Endothelial cell of umbilical vein (primary cell): ENCODE data around the gene EYS. TPM values are rescaled to one million over a fixed set of nuclear protein-coding genes. Genes with fewer than 3 reads are reported as not detected.
"Not testable (repeated sequence)": the region's sequence is repeated elsewhere in the genome, so short reads cannot be mapped to it uniquely, and the experiment has no call there.

Experiments
- BruUV-seq: library from RNA; stranded (reverse); fragments of 400-500 nt; replicated peaks from 2 replicates; lab custom pipeline; 2021; lab: Mats Ljungman, UMichigan
- CTCF ChIA-PET: fragments of 300-600, 350-600 bp; sonication (Branson Sonifier 250); formaldehyde crosslinking; loops from one replicate; lab custom pipeline; 2021; ENCODE audit warnings: antibody characterized with exemption, inconsistent platforms; lab: Charles Lee
- POLR2A ChIA-PET: fragments of 300-600, 350-600 bp; sonication (Branson Sonifier 250); formaldehyde crosslinking; loops from one replicate; lab custom pipeline; 2021; ENCODE audit warnings: antibody characterized with exemption, inconsistent platforms; lab: Charles Lee
- DNase-seq: peaks from one replicate; pipeline ENCODE4 v3.0.0-alpha.2; 2011; ENCODE audit warnings: low read depth, low spot score
- FAIRE-seq: peaks from 2 replicates; lab custom pipeline; 2011; peaks lifted over from hg19 to GRCh38; lab: Jason Lieb, UNC
- H2AFZ ChIP-seq: 2 replicates; pipeline ENCODE4 v1.6.0; 2012; ENCODE audit warnings: low read depth, low read length, control low read depth, inconsistent platforms
- H3K27ac ChIP-seq: 2 replicates; pipeline ENCODE4 v1.5.1; 2011; ENCODE audit warnings: low read depth, mild to moderate bottlenecking, control low read depth, low read length, moderate library complexity; ENCODE audit not compliant: insufficient read depth
- H3K27me3 ChIP-seq, 2 experiments: 2 replicates each; pipeline versions ENCODE4 v1.6.0 to v1.6.1; 2011; ENCODE audit warnings: low read length in 2 of 2, mixed read lengths in 1 of 2; ENCODE audit not compliant: control insufficient read depth in 2 of 2, insufficient read depth in 2 of 2
- H3K36me3 ChIP-seq, 2 experiments: 2 replicates in 1 of 2; 3 replicates in 1 of 2; pipeline ENCODE4 v1.5.1; 2011; ENCODE audit warnings: low read length in 2 of 2, mild to moderate bottlenecking in 1 of 2, moderate library complexity in 1 of 2; ENCODE audit not compliant: control insufficient read depth in 2 of 2, insufficient read depth in 2 of 2; ENCODE audit errors: extremely low read depth in 1 of 2
- H3K4me1 ChIP-seq: 3 replicates; pipeline ENCODE4 v1.5.1; 2011; ENCODE audit warnings: mild to moderate bottlenecking, low read length; ENCODE audit not compliant: control insufficient read depth, insufficient read depth; ENCODE audit errors: extremely low read depth
- H3K4me2 ChIP-seq: 2 replicates; pipeline ENCODE4 v1.6.1; 2011; ENCODE audit warnings: low read length, control low read depth, mixed read lengths; ENCODE audit not compliant: insufficient read depth
- H3K4me3 ChIP-seq, 3 experiments: fragments of 200-600 bp in 1 of 3; sonication (generic), shearing (Covaris generic) in 1 of 3; replicated peaks in 1 of 3; 2 replicates each; pipeline ENCODE4 v1.5.1; 2011 to 2016; ENCODE audit warnings: control low read depth in 3 of 3, low read length in 3 of 3, mild to moderate bottlenecking in 2 of 3, inconsistent platforms in 1 of 3, low read depth in 1 of 3, moderate library complexity in 1 of 3; ENCODE audit not compliant: insufficient read depth in 1 of 3
- H3K79me2 ChIP-seq: 2 replicates; pipeline ENCODE4 v1.6.0; 2012; ENCODE audit warnings: low read length, inconsistent platforms; ENCODE audit not compliant: control insufficient read depth, insufficient read depth
- H3K9ac ChIP-seq: replicated peaks from 2 replicates; pipeline ENCODE3; 2011; ENCODE audit warnings: low read length, control low read depth; ENCODE audit not compliant: insufficient read depth; ENCODE audit errors: extremely low read depth
- H3K9me1 ChIP-seq: replicated peaks from 3 replicates; pipeline ENCODE4 v1.6.0; 2011; ENCODE audit warnings: mild to moderate bottlenecking, low read length; ENCODE audit not compliant: control insufficient read depth, insufficient read depth; ENCODE audit errors: extremely low read depth
- H3K9me3 ChIP-seq: replicated peaks from 2 replicates; pipeline ENCODE4 v1.5.1; 2012; ENCODE audit warnings: low read length, inconsistent platforms; ENCODE audit not compliant: control insufficient read depth, insufficient read depth
- H4K20me1 ChIP-seq: replicated peaks from 2 replicates; pipeline ENCODE3; 2011; ENCODE audit warnings: mild to moderate bottlenecking, low read length; ENCODE audit not compliant: control insufficient read depth, insufficient read depth; ENCODE audit errors: extremely low read depth
- EZH2 ChIP-seq: IDR thresholded peaks from 2 replicates; pipeline ENCODE4 v1.6.1; 2012; ENCODE audit warnings: borderline replicate concordance, low read depth, mild to moderate bottlenecking, moderate library complexity, low read length, inconsistent platforms; ENCODE audit not compliant: severe bottlenecking
- FOS ChIP-seq: IDR thresholded peaks from 2 replicates; pipeline ENCODE4 v1.6.1; 2011; ENCODE audit warnings: mild to moderate bottlenecking, low read length, moderate library complexity, borderline replicate concordance; ENCODE audit not compliant: insufficient read depth
- GATA2 ChIP-seq: IDR thresholded peaks from 2 replicates; pipeline ENCODE4 v1.7.0; 2011; ENCODE audit warnings: low read depth, mild to moderate bottlenecking, moderate library complexity, mixed read lengths, low read length; ENCODE audit not compliant: insufficient read length, insufficient read depth
- JUN ChIP-seq: IDR thresholded peaks from 2 replicates; pipeline ENCODE4 v1.6.1; 2011; ENCODE audit warnings: borderline replicate concordance, low read depth; ENCODE audit not compliant: insufficient read length, insufficient read depth
- MYC ChIP-seq: IDR thresholded peaks from one replicate; pipeline ENCODE4 v1.6.1; 2011; ENCODE audit warnings: mild to moderate bottlenecking, low read depth, low read length
- POLR2A ChIP-seq: IDR thresholded peaks from 2 replicates; pipeline ENCODE4 v1.6.1; 2012; ENCODE audit warnings: low read depth, mild to moderate bottlenecking, control low read depth, low read length
- POLR2AphosphoS5 ChIP-seq: IDR thresholded peaks from 2 replicates; pipeline ENCODE4 v1.6.1; 2012; ENCODE audit warnings: low read depth, mild to moderate bottlenecking, control low read depth, low read length, moderate library complexity; ENCODE audit not compliant: insufficient read depth
- dilution Hi-C: fragments of 300-500 bp; cut with MboI; formaldehyde crosslinking; loops from one replicate; pipeline ENCODE4 v1.15.0; 2019; ENCODE audit warnings: low sequenced_read_pairs; ENCODE audit not compliant: extremely low pct_ligation_motif_present
- intact Hi-C: fragments of 100-400 bp; cut with micrococcal nuclease; formaldehyde crosslinking; loops from one replicate; pipeline ENCODE4 v1.10.0; 2022
- polyA plus RNA-seq, 4 experiments: library from polyadenylated mRNA; depleted of rRNA in 3 of 4; stranded (reverse) in 3 of 4; unstranded in 1 of 4; fragments of >200 nt; gene quantifications; 2 replicates each; pipeline versions ENCODE4 v1.2.1 to v1.2.3, GENCODE V29; 2011 to 2012; ENCODE audit warnings: missing spikeins in 1 of 4
- total RNA-seq: library from RNA; stranded (reverse); gene quantifications from 2 replicates; pipeline ENCODE4 v1.2.3, GENCODE V29; 2021
- TF ChIP-seq, protein P1 (sequence below): IDR thresholded peaks from 2 replicates; pipeline ENCODE4 v1.6.1; 2011; ENCODE audit not compliant: insufficient read depth, insufficient read length
- TF ChIP-seq, protein P2 (sequence below), 2 donors: IDR thresholded peaks; 1 replicate in 1 of 2; 2 replicates in 1 of 2; pipeline ENCODE4 v1.5.1; 2011; ENCODE audit warnings: low read length in 2 of 2, mild to moderate bottlenecking in 2 of 2, moderate library complexity in 2 of 2, control low read depth in 1 of 2, inconsistent platforms in 1 of 2, low read depth in 1 of 2; ENCODE audit not compliant: insufficient read depth in 1 of 2; ENCODE audit errors: extremely low read depth in 1 of 2

The EYS gene
- total and polyA plus RNA-seq, 2 donors (not counting 3 experiments of a cell fraction or from before 2014, with no cell fraction given): 0.01 to 0.27 TPM

DNA sequence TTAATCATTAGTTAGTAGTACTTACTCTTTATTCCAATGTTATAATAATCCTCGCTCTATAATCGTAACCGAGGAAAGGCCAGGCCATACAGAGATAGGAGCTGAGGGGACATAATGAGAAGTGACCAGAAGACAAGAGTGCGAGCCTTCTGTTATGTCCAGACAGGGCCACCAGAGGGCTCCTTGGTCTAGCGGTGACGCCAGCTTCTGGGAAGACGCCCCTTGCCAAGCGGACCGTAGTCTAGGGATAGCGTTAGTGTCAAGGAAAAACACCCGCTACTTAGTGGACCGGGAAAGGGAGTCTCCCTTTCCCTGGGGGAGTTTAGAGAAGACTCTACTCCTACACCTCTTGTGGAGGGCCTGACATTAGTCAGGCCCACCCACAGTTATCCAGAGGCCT is 1237.6 kb downstream of the EYS start:
- POLR2A ChIA-PET, H3K9me1 ChIP-seq: not testable (repeated sequence)

DNA sequence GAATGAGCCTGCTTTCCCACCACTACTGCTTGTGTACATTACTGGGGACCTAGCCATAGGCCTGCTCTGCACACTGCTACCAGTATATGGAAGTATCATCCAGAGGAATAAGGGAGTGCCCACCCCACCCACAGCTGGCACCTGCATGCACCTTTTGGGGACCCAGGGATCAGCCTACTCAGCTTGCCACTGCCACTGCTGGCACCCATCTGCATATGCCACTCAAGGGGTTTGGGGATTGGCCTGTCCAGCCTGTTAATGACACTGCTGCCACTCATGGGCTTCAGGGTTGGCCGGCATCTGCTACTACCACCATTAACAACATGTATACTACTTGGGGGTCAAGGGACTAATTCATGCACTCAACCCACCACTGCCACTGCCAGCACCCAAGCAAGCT is 1239.4 kb downstream of the EYS start:
- no peaks in the 10 kb centered on the region for H3K36me3 ChIP-seq
- no TSS peak for BruUV-seq
- no peaks in the 10 kb centered on the region for H3K9me3 ChIP-seq
- dilution Hi-C loops (no loop called here), intact Hi-C loops (loop anchor here (2.0 kb wide), 1 partner anchor 265 kb away; no protein-coding TSS in a partner anchor)
- no peak overlapping the region for H3K4me2 ChIP-seq
- no peaks in the 10 kb centered on the region for H3K79me2 ChIP-seq
- H4K20me1 ChIP-seq: no peaks in the 10 kb centered on the region
- H3K27me3 ChIP-seq: no peaks in the 10 kb centered on the region
- H2AFZ ChIP-seq: no peak overlapping the region
- no peak overlapping the region for H3K4me3 ChIP-seq
- POLR2A ChIA-PET: no interaction called here
- no peak overlapping the region for H3K27ac ChIP-seq
- no peak for DNase-seq
- no peak for FAIRE-seq
- H3K9ac ChIP-seq: no peak overlapping the region
- TF ChIP-seq, protein P1, sequence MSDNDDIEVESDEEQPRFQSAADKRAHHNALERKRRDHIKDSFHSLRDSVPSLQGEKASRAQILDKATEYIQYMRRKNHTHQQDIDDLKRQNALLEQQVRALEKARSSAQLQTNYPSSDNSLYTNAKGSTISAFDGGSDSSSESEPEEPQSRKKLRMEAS: no peak
- no peak for TF ChIP-seq EZH2
- TF ChIP-seq, protein P2, sequence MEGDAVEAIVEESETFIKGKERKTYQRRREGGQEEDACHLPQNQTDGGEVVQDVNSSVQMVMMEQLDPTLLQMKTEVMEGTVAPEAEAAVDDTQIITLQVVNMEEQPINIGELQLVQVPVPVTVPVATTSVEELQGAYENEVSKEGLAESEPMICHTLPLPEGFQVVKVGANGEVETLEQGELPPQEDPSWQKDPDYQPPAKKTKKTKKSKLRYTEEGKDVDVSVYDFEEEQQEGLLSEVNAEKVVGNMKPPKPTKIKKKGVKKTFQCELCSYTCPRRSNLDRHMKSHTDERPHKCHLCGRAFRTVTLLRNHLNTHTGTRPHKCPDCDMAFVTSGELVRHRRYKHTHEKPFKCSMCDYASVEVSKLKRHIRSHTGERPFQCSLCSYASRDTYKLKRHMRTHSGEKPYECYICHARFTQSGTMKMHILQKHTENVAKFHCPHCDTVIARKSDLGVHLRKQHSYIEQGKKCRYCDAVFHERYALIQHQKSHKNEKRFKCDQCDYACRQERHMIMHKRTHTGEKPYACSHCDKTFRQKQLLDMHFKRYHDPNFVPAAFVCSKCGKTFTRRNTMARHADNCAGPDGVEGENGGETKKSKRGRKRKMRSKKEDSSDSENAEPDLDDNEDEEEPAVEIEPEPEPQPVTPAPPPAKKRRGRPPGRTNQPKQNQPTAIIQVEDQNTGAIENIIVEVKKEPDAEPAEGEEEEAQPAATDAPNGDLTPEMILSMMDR (IDR thresholded peaks at IDR 0.05; ENCODE audit: extremely low read depth in 1 of 2, insufficient read depth in 1 of 2, low read depth in 1 of 2, low read length in 2 of 2): no peak
- no peak for TF ChIP-seq MYC
- TF ChIP-seq FOS: no peak
- TF ChIP-seq POLR2A: no peak
- no peak for TF ChIP-seq JUN
- TF ChIP-seq POLR2AphosphoS5: no peak
- no peak for TF ChIP-seq GATA2
- no peaks in the 10 kb centered on the region for H3K4me1 ChIP-seq
- CTCF ChIA-PET: interaction anchor here (1.8 kb wide), 1 partner anchor 8 kb away, joined by 3 read pairs; no protein-coding TSS in a partner anchor
- no peaks in the 10 kb centered on the region for H3K9me1 ChIP-seq

More for the DNA sequence above, 1237.6 kb downstream of the EYS start:
- H3K79me2 ChIP-seq, H2AFZ ChIP-seq, H4K20me1 ChIP-seq, H3K27me3 ChIP-seq, H3K4me1 ChIP-seq, H3K9ac ChIP-seq, H3K36me3 ChIP-seq, H3K27ac ChIP-seq, BruUV-seq, H3K4me3 ChIP-seq, H3K9me3 ChIP-seq, H3K4me2 ChIP-seq, DNase-seq, dilution Hi-C loops: not testable (repeated sequence)
- TF ChIP-seq, protein P2 (IDR thresholded peaks at IDR 0.05; ENCODE audit: extremely low read depth in 1 of 2, insufficient read depth in 1 of 2, low read depth in 1 of 2, low read length in 2 of 2): peak; percentile 29 to 49
- intact Hi-C loops: loop anchor here (2.0 kb wide), 1 partner anchor 263 kb away; no protein-coding TSS in a partner anchor
- peak; percentile 89 for FAIRE-seq
- CTCF ChIA-PET: interaction anchor here (0.7 to 1.8 kb wide), 2 partner anchors 9 to 264 kb away, joined by 3 read pairs; no protein-coding TSS in a partner anchor
